HepG2 (cell line): ENCODE measurements around the gene IVD. TPM values are rescaled to one million over a fixed set of nuclear protein-coding genes. Genes with fewer than 3 reads are reported as not detected.

Experiments
- ATM ChIP-seq: fragments of 450-650 bp; IDR thresholded peaks from 2 replicates; pipeline ENCODE4 v1.7.1; 2017; ENCODE audit warnings: mild to moderate bottlenecking, borderline replicate concordance
- HNF4A ChIP-seq: sonication (generic); formaldehyde crosslinking; IDR thresholded peaks from 2 replicates; pipeline ENCODE4 v1.4.0; 2020; ENCODE audit warnings: missing genetic modification reagents
- HNF4G ChIP-seq, 2 experiments: sonication (generic) in 1 of 2; formaldehyde crosslinking in 1 of 2; IDR thresholded peaks; 2 replicates each; pipeline versions ENCODE4 v1.4.0 to v1.6.1; 2011 to 2020; ENCODE audit warnings: borderline replicate concordance in 2 of 2, low read depth in 2 of 2, mild to moderate bottlenecking in 2 of 2, low read length in 1 of 2, missing genetic modification reagents in 1 of 2, moderate library complexity in 1 of 2
- KDM5B ChIP-seq: sonication (generic); formaldehyde crosslinking; IDR thresholded peaks from 2 replicates; pipeline ENCODE4 v1.4.0; 2020; ENCODE audit warnings: missing genetic modification reagents, mild to moderate bottlenecking, borderline replicate concordance
- KLF9 ChIP-seq: IDR thresholded peaks from 2 replicates; pipeline ENCODE4 v1.6.1; 2016; ENCODE audit warnings: low read depth
- MNT ChIP-seq: fragments of 450-650 bp; IDR thresholded peaks from 2 replicates; pipeline ENCODE4 v1.6.1; 2016
- MYPOP ChIP-seq: sonication (generic); formaldehyde crosslinking; IDR thresholded peaks from 2 replicates; pipeline ENCODE4 v1.8.1; 2023; ENCODE audit warnings: mild to moderate bottlenecking, moderate library complexity, missing genetic modification reagents
- NFE2L1 ChIP-seq: sonication (generic); formaldehyde crosslinking; IDR thresholded peaks from 2 replicates; pipeline ENCODE4 v1.4.0; 2020; ENCODE audit warnings: missing genetic modification reagents, mild to moderate bottlenecking, borderline replicate concordance
- PLSCR1 ChIP-seq: sonication (generic); formaldehyde crosslinking; IDR thresholded peaks from 2 replicates; pipeline ENCODE4 v1.5.0; 2020; ENCODE audit warnings: missing genetic modification reagents, mild to moderate bottlenecking, borderline replicate concordance
- SNAPC5 ChIP-seq: sonication (generic); formaldehyde crosslinking; IDR thresholded peaks from 2 replicates; pipeline ENCODE4 v1.8.1; 2023; ENCODE audit warnings: mild to moderate bottlenecking, missing genetic modification reagents, borderline replicate concordance
- SYNCRIP ChIP-seq: fragments of 200-400 bp; formaldehyde crosslinking; IDR thresholded peaks from 2 replicates; pipeline ENCODE4 v1.6.1; 2018; ENCODE audit warnings: mild to moderate bottlenecking, low read depth, low read length; ENCODE audit not compliant: insufficient read depth
- ZNF687 ChIP-seq: sonication (generic); formaldehyde crosslinking; IDR thresholded peaks from 2 replicates; pipeline ENCODE4 v1.5.1; 2020; ENCODE audit warnings: mild to moderate bottlenecking, missing genetic modification reagents, moderate library complexity
- ZNF740 ChIP-seq: sonication (generic); formaldehyde crosslinking; IDR thresholded peaks from 2 replicates; pipeline ENCODE4 v1.4.0; 2020; ENCODE audit warnings: missing genetic modification reagents
- ZNF768 ChIP-seq: sonication (generic); formaldehyde crosslinking; IDR thresholded peaks from 2 replicates; pipeline ENCODE4 v1.4.0; 2020; ENCODE audit warnings: missing genetic modification reagents
- polyA plus RNA-seq, 8 experiments: library from polyadenylated mRNA; depleted of rRNA in 3 of 8; stranded (reverse) in 7 of 8; unstranded in 1 of 8; fragments of >200 nt; fragmentation: Illumina TruSeq in 4 of 8; extraction: Trizol in 4 of 8; gene quantifications; 2 replicates each; pipeline versions ENCODE4 v1.2.1 to v1.2.3, GENCODE V29; 2011 to 2016; ENCODE audit warnings: low read depth in 4 of 8, missing spikeins in 1 of 8, mixed read lengths in 1 of 8; ENCODE audit not compliant: insufficient read depth in 1 of 8
- total RNA-seq, 5 experiments: library from RNA; depleted of rRNA; stranded (reverse); fragments of >200 nt; fragmentation: Illumina TruSeq; extraction: Trizol; gene quantifications; 2 replicates each; pipeline ENCODE4 v1.2.3, GENCODE V29; 2016; ENCODE audit warnings: low read depth in 1 of 5

Gene IVD
- total and polyA plus RNA-seq, 2 of the 13 experiments (the other 11 are each of a cell fraction or from before 2014, with no cell fraction given), result 48.0 to 53.9 TPM

GRCh38 chr15:40451527-40452158, 46.0 kb downstream of the IVD start (continued):
- peak; percentile 54; the same call in 1 of the 2 replicates for TF ChIP-seq HNF4G (IDR thresholded peaks at IDR 0.05; ENCODE audit: borderline replicate concordance, low read depth, low read length)
- 0 out of 2 replicates have a peak, but pooled peaks have one; percentile 55 for TF ChIP-seq HNF4G (CRISPR knock-in tag; IDR thresholded peaks at IDR 0.05; ENCODE audit: borderline replicate concordance, low read depth)
- no peak for TF ChIP-seq KDM5B (CRISPR knock-in tag)
- no peak for TF ChIP-seq SYNCRIP
- TF ChIP-seq KLF9 (CRISPR knock-in tag), result no peak
- TF ChIP-seq ZNF768, result peak; percentile 68; the same call in 1 of the 2 replicates
- peak; percentile 12; the same call in 1 of the 2 replicates for TF ChIP-seq MNT
- TF ChIP-seq HNF4A (CRISPR knock-in tag), result peak; percentile 80
- no peak for TF ChIP-seq NFE2L1 (CRISPR knock-in tag)
- TF ChIP-seq SNAPC5 (CRISPR knock-in tag), result no peak
- peak; percentile 93 for TF ChIP-seq ZNF740 (CRISPR knock-in tag)
- no peak for TF ChIP-seq MYPOP
- TF ChIP-seq ATM, result no peak
- TF ChIP-seq PLSCR1, result no peak
- no peak for TF ChIP-seq ZNF687 (CRISPR knock-in tag)
